GM23338 (cell line): ENCODE data around the gene HJV. TPM values are rescaled to one million over a fixed set of nuclear protein-coding genes. Genes with fewer than 3 reads are reported as not detected.

Source experiments
- ATAC-seq: fragments of 200-7000 bp; cut with Tn5 transposase; 3 replicates; pipeline ENCODE4 v1.9.1; 2020
- DNase-seq: peaks from one replicate; pipeline ENCODE4 v3.0.0-alpha.2; 2015; ENCODE audit warnings: low spot score
- H2AFZ ChIP-seq: fragments of 200-600 bp; sonication (generic); 2 replicates; pipeline ENCODE4 v1.8.0; 2016; ENCODE audit warnings: antibody characterized with exemption, mild to moderate bottlenecking, moderate library complexity
- H3F3A ChIP-seq: fragments of 200-600 bp; sonication (generic); replicated peaks from 2 replicates; pipeline ENCODE4 v1.8.0; 2017; ENCODE audit warnings: antibody characterized with exemption, mixed run types, low read depth
- H3K27ac ChIP-seq: fragments of 200-600 bp; sonication (generic); 2 replicates; pipeline ENCODE4 v1.6.1; 2016; ENCODE audit warnings: low read depth
- H3K27me3 ChIP-seq: fragments of 200-600 bp; sonication (generic); 2 replicates; pipeline ENCODE4 v1.8.0; 2016; ENCODE audit warnings: mild to moderate bottlenecking, mixed run types, moderate library complexity; ENCODE audit not compliant: insufficient read depth
- H3K36me3 ChIP-seq: fragments of 200-600 bp; sonication (generic); 2 replicates; pipeline ENCODE4 v1.8.0; 2016; ENCODE audit warnings: mild to moderate bottlenecking; ENCODE audit not compliant: insufficient read depth
- H3K4me1 ChIP-seq: fragments of 200-600 bp; sonication (generic); 2 replicates; pipeline ENCODE4 v1.8.0; 2016; ENCODE audit warnings: mild to moderate bottlenecking, moderate library complexity; ENCODE audit not compliant: insufficient read depth
- H3K4me2 ChIP-seq: fragments of 200-600 bp; sonication (generic); 2 replicates; pipeline ENCODE4 v1.7.1; 2017; ENCODE audit warnings: mixed run types
- H3K4me3 ChIP-seq: fragments of 200-600 bp; sonication (generic); 2 replicates; pipeline ENCODE4 v1.6.1; 2016; ENCODE audit warnings: mixed run types
- H3K79me2 ChIP-seq: fragments of 200-600 bp; sonication (generic); replicated peaks from 2 replicates; pipeline ENCODE4 v1.8.0; 2017; ENCODE audit warnings: mild to moderate bottlenecking; ENCODE audit not compliant: insufficient read depth
- H3K9me2 ChIP-seq: fragments of 200-600 bp; sonication (generic); 2 replicates; pipeline ENCODE4 v1.8.0; 2017; ENCODE audit not compliant: insufficient read depth
- H4K20me1 ChIP-seq: fragments of 200-600 bp; sonication (generic); replicated peaks from 2 replicates; pipeline ENCODE4 v1.8.0; 2017; ENCODE audit warnings: mild to moderate bottlenecking; ENCODE audit not compliant: insufficient read depth
- H3K27ac Mint-ChIP-seq: 2 replicates; pipeline ENCODE4 v1.8.0; 2020; ENCODE audit warnings: inconsistent platforms, mild to moderate bottlenecking, moderate library complexity, mixed read lengths
- H3K27me3 Mint-ChIP-seq: 3 replicates; pipeline ENCODE4 v1.8.0; 2022; ENCODE audit warnings: low read depth, mild to moderate bottlenecking, moderate library complexity, mixed read lengths, inconsistent platforms; ENCODE audit not compliant: insufficient read depth, poor library complexity
- H3K36me3 Mint-ChIP-seq: 3 replicates; pipeline ENCODE4 v1.8.0; 2021; ENCODE audit warnings: low read depth, mild to moderate bottlenecking, inconsistent platforms, moderate library complexity, mixed read lengths
- H3K4me1 Mint-ChIP-seq: 3 replicates; pipeline ENCODE4 v1.8.0; 2020; ENCODE audit warnings: mild to moderate bottlenecking, inconsistent platforms, mixed read lengths
- H3K4me3 Mint-ChIP-seq: 3 replicates; pipeline ENCODE4 v1.8.0; 2021; ENCODE audit warnings: moderate library complexity, mild to moderate bottlenecking, inconsistent platforms, mixed read lengths
- H3K9me3 Mint-ChIP-seq: 3 replicates; pipeline ENCODE4 v1.8.0; 2020; ENCODE audit warnings: moderate library complexity, mild to moderate bottlenecking, inconsistent platforms, mixed read lengths
- CREB1 ChIP-seq: fragments of 250-450 bp; sonication (Bioruptor Pico); IDR thresholded peaks from 2 replicates; pipeline ENCODE4 v1.5.0; 2020; ENCODE audit warnings: low read depth, mild to moderate bottlenecking, moderate library complexity
- EZH2 ChIP-seq: fragments of 200-600 bp; sonication (generic); IDR thresholded peaks from one replicate; pipeline ENCODE4 v1.8.0; 2017; ENCODE audit warnings: antibody characterized with exemption, mild to moderate bottlenecking, low read depth; ENCODE audit not compliant: unreplicated experiment
- NANOG ChIP-seq: IDR thresholded peaks from 2 replicates; pipeline ENCODE4 v1.6.1; 2016; ENCODE audit warnings: antibody characterized with exemption, borderline replicate concordance
- POLR2AphosphoS5 ChIP-seq: IDR thresholded peaks from 2 replicates; pipeline ENCODE4 v1.6.1; 2016; ENCODE audit warnings: antibody characterized with exemption, low read depth
- REST ChIP-seq: IDR thresholded peaks from one replicate; pipeline ENCODE4 v1.6.1; 2018; ENCODE audit warnings: antibody characterized with exemption; ENCODE audit not compliant: unreplicated experiment
- STAT1 ChIP-seq: IDR thresholded peaks from one replicate; pipeline ENCODE4 v1.6.1; 2016; ENCODE audit warnings: antibody characterized with exemption; ENCODE audit not compliant: unreplicated experiment
- ZNF114 ChIP-seq: fragments of 250-450 bp; sonication (Bioruptor Pico); IDR thresholded peaks from 2 replicates; pipeline ENCODE4 v1.5.0; 2020; ENCODE audit warnings: mild to moderate bottlenecking, moderate library complexity
- polyA plus RNA-seq: library from polyadenylated mRNA; unstranded; fragments of >200 nt; fragmentation: Nextera tagmentation; extraction: Ambion mirVana; gene quantifications from 2 replicates; pipeline ENCODE4 v1.2.1, GENCODE V29; 2016
- total RNA-seq: library from RNA; depleted of rRNA; stranded (reverse); fragments of >200 nt; shearing (Covaris generic); gene quantifications from 2 replicates; pipeline ENCODE4 v1.2.3, GENCODE V29; 2014
- TF ChIP-seq, protein P1 (sequence below): fragments of 250-450 bp; sonication (Bioruptor Pico); IDR thresholded peaks from 2 replicates; pipeline ENCODE4 v1.5.0; 2020; ENCODE audit warnings: mild to moderate bottlenecking, moderate library complexity
- TF ChIP-seq, protein P2 (sequence below): IDR thresholded peaks from 2 replicates; pipeline ENCODE4 v1.6.1; 2016; ENCODE audit warnings: antibody characterized with exemption

HJV gene
- total and polyA plus RNA-seq, 2 experiments from 2014 or later, result 0.42 to 0.45 TPM

DNA sequence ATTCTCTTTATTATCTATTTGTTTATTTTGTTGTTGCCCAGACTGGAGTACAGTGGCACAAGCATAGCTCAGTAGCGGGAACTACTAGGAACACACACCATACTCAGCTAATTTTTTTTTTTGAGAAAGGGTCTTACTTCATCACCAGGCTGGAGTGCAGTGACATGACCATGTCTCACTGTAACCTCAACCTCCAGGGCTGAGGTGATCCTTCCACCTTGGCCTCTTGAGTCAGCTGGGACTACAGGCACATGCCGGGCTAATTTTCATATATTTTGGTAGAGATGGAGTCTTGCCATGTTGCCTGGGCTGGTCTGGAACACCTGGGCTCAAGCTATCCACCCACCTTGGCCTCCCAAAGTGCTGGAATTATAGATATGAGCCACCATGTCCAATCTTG lies 19.8 kb downstream of the HJV start (continued):
- TF ChIP-seq REST, result no peak

GRCh38 chr1:145999321-146000024 lies 22.1 kb downstream of the HJV start:
- no peak for DNase-seq
- peaks cover 39% of the 10 kb centered on the region for H3K4me1 ChIP-seq
- H3K27ac Mint-ChIP-seq, result no peak overlapping the region; the same call in none of the 2 replicates
- peaks cover 20% of the 10 kb centered on the region for H3K36me3 Mint-ChIP-seq
- no peak overlapping the region; the same call in 1 of the 2 replicates for H3K4me2 ChIP-seq
- no peak overlapping the region for H3K4me3 Mint-ChIP-seq
- H3K9me2 ChIP-seq, result no peaks in the 10 kb centered on the region
- H3K27me3 ChIP-seq, result no peaks in the 10 kb centered on the region
- ATAC-seq, result no peak
- no peaks in the 10 kb centered on the region for H3K9me3 Mint-ChIP-seq
- H3K79me2 ChIP-seq, result peaks cover 17% of the 10 kb centered on the region
- H3F3A ChIP-seq, result peaks cover 5% of the 10 kb centered on the region; the same call in 1 of the 2 replicates
- H2AFZ ChIP-seq, result peak overlapping the region; percentile 88
- peaks cover 31% of the 10 kb centered on the region for H3K4me1 Mint-ChIP-seq
- H4K20me1 ChIP-seq, result no peaks in the 10 kb centered on the region
- no peak overlapping the region for H3K4me3 ChIP-seq
- H3K27ac ChIP-seq, result 0 out of 2 replicates have a peak overlapping the region, but pooled peaks have one; percentile 82
- H3K27me3 Mint-ChIP-seq, result peaks cover 13% of the 10 kb centered on the region
- H3K36me3 ChIP-seq, result no peaks in the 10 kb centered on the region
- TF ChIP-seq ZNF114 (CRISPR knock-in tag) (no peak), STAT1 (no peak), NANOG (no peak), EZH2 (no peak), CREB1 (CRISPR knock-in tag) (no peak), POLR2AphosphoS5 (no peak)
- TF ChIP-seq, protein P1, sequence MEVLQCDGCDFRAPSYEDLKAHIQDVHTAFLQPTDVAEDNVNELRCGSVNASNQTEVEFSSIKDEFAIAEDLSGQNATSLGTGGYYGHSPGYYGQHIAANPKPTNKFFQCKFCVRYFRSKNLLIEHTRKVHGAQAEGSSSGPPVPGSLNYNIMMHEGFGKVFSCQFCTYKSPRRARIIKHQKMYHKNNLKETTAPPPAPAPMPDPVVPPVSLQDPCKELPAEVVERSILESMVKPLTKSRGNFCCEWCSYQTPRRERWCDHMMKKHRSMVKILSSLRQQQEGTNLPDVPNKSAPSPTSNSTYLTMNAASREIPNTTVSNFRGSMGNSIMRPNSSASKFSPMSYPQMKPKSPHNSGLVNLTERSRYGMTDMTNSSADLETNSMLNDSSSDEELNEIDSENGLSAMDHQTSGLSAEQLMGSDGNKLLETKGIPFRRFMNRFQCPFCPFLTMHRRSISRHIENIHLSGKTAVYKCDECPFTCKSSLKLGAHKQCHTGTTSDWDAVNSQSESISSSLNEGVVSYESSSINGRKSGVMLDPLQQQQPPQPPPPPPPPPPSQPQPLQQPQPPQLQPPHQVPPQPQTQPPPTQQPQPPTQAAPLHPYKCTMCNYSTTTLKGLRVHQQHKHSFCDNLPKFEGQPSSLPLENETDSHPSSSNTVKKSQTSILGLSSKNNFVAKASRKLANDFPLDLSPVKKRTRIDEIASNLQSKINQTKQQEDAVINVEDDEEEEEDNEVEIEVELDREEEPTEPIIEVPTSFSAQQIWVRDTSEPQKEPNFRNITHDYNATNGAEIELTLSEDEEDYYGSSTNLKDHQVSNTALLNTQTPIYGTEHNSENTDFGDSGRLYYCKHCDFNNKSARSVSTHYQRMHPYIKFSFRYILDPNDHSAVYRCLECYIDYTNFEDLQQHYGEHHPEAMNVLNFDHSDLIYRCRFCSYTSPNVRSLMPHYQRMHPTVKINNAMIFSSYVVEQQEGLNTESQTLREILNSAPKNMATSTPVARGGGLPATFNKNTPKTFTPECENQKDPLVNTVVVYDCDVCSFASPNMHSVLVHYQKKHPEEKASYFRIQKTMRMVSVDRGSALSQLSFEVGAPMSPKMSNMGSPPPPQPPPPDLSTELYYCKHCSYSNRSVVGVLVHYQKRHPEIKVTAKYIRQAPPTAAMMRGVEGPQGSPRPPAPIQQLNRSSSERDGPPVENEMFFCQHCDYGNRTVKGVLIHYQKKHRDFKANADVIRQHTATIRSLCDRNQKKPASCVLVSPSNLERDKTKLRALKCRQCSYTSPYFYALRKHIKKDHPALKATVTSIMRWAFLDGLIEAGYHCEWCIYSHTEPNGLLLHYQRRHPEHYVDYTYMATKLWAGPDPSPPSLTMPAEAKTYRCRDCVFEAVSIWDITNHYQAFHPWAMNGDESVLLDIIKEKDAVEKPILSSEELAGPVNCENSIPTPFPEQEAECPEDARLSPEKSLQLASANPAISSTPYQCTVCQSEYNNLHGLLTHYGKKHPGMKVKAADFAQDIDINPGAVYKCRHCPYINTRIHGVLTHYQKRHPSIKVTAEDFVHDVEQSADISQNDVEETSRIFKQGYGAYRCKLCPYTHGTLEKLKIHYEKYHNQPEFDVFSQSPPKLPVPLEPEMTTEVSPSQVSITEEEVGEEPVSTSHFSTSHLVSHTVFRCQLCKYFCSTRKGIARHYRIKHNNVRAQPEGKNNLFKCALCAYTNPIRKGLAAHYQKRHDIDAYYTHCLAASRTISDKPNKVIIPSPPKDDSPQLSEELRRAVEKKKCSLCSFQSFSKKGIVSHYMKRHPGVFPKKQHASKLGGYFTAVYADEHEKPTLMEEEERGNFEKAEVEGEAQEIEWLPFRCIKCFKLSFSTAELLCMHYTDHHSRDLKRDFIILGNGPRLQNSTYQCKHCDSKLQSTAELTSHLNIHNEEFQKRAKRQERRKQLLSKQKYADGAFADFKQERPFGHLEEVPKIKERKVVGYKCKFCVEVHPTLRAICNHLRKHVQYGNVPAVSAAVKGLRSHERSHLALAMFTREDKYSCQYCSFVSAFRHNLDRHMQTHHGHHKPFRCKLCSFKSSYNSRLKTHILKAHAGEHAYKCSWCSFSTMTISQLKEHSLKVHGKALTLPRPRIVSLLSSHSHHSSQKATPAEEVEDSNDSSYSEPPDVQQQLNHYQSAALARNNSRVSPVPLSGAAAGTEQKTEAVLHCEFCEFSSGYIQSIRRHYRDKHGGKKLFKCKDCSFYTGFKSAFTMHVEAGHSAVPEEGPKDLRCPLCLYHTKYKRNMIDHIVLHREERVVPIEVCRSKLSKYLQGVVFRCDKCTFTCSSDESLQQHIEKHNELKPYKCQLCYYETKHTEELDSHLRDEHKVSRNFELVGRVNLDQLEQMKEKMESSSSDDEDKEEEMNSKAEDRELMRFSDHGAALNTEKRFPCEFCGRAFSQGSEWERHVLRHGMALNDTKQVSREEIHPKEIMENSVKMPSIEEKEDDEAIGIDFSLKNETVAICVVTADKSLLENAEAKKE (CRISPR knock-in tag), result no peak
- TF ChIP-seq, protein P2, sequence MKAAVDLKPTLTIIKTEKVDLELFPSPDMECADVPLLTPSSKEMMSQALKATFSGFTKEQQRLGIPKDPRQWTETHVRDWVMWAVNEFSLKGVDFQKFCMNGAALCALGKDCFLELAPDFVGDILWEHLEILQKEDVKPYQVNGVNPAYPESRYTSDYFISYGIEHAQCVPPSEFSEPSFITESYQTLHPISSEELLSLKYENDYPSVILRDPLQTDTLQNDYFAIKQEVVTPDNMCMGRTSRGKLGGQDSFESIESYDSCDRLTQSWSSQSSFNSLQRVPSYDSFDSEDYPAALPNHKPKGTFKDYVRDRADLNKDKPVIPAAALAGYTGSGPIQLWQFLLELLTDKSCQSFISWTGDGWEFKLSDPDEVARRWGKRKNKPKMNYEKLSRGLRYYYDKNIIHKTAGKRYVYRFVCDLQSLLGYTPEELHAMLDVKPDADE, result no peak
